CD8-positive, alpha-beta memory T cell (primary cell): Measurements from ENCODE around the gene AEBP1. TPM values are rescaled to one million over a fixed set of nuclear protein-coding genes. Genes with fewer than 3 reads are reported as not detected.

Experiments used
- CTCF ChIA-PET: fragments of 350-600 bp; sonication (Branson Sonifier 250); formaldehyde crosslinking; loops from one replicate; lab custom pipeline; 2021; ENCODE audit warnings: antibody characterized with exemption; lab: Charles Lee
- POLR2A ChIA-PET: fragments of 350-600 bp; sonication (Branson Sonifier 250); formaldehyde crosslinking; loops from one replicate; lab custom pipeline; 2021; ENCODE audit warnings: antibody characterized with exemption; lab: Charles Lee
- DNase-seq, 5 donors: peaks; one replicate each; pipeline versions ENCODE4 v3.0.0 to v3.0.0-alpha.2; 2020 to 2022; ENCODE audit warnings: mixed read lengths in 1 of 5
- H3K27ac ChIP-seq: one replicate; pipeline ENCODE4 v1.7.0; 2013; ENCODE audit warnings: low read depth, mild to moderate bottlenecking, low read length, moderate library complexity
- H3K27me3 ChIP-seq: 2 replicates; pipeline ENCODE4 v1.7.0; 2013; ENCODE audit warnings: low read length, mild to moderate bottlenecking; ENCODE audit not compliant: insufficient read depth, poor library complexity, severe bottlenecking
- H3K36me3 ChIP-seq: 2 replicates; pipeline ENCODE4 v1.7.0; 2013; ENCODE audit warnings: mild to moderate bottlenecking, low read length, moderate library complexity; ENCODE audit not compliant: insufficient read depth
- H3K4me1 ChIP-seq: 2 replicates; pipeline ENCODE4 v1.7.0; 2013; ENCODE audit warnings: mild to moderate bottlenecking, low read length, moderate library complexity; ENCODE audit not compliant: insufficient read depth
- H3K4me3 ChIP-seq: 2 replicates; pipeline ENCODE4 v1.7.0; 2013; ENCODE audit warnings: mild to moderate bottlenecking, low read length
- H3K9me3 ChIP-seq: 2 replicates; pipeline ENCODE4 v1.7.0; 2013; ENCODE audit warnings: mild to moderate bottlenecking, low read length
- H3K27ac Mint-ChIP-seq, 8 donors: one replicate each; pipeline ENCODE4 v1.8.0; 2020 to 2021; ENCODE audit warnings: mixed read lengths in 8 of 8, mild to moderate bottlenecking in 6 of 8, inconsistent platforms in 3 of 8, moderate library complexity in 3 of 8
- H3K27me3 Mint-ChIP-seq, 2 donors: one replicate each; pipeline ENCODE4 v1.8.0; 2020 to 2021; ENCODE audit warnings: mixed read lengths in 2 of 2, mild to moderate bottlenecking in 1 of 2, moderate library complexity in 1 of 2
- H3K36me3 Mint-ChIP-seq, 3 donors: one replicate each; pipeline ENCODE4 v1.8.0; 2020 to 2021; ENCODE audit warnings: mixed read lengths in 3 of 3, inconsistent platforms in 1 of 3, mild to moderate bottlenecking in 1 of 3
- H3K4me1 Mint-ChIP-seq, 3 donors: one replicate each; pipeline ENCODE4 v1.8.0; 2020 to 2021; ENCODE audit warnings: mixed read lengths in 3 of 3, inconsistent platforms in 1 of 3, mild to moderate bottlenecking in 1 of 3
- H3K4me3 Mint-ChIP-seq, 7 donors: one replicate each; pipeline ENCODE4 v1.8.0; 2020 to 2021; ENCODE audit warnings: mixed read lengths in 7 of 7, mild to moderate bottlenecking in 6 of 7, moderate library complexity in 4 of 7, inconsistent platforms in 2 of 7
- H3K9me3 Mint-ChIP-seq, 5 donors: one replicate each; pipeline ENCODE4 v1.8.0; 2020 to 2022; ENCODE audit warnings: mixed read lengths in 5 of 5, mild to moderate bottlenecking in 3 of 5, moderate library complexity in 2 of 5, inconsistent platforms in 1 of 5
- polyA plus RNA-seq: library from polyadenylated mRNA; unstranded; fragments of 300-500 nt; fragmentation: Illumina TruSeq; gene quantifications from one replicate; pipeline ENCODE4 v1.2.3, GENCODE V29; 2021
- total RNA-seq, 2 experiments: library from RNA; stranded (reverse); gene quantifications; one replicate each; pipeline ENCODE4 v1.2.3, GENCODE V29; 2021

The AEBP1 gene
- total and polyA plus RNA-seq, 3 experiments from 2014 or later: 1.6 to 8.9 (median 8.4) TPM

DNA sequence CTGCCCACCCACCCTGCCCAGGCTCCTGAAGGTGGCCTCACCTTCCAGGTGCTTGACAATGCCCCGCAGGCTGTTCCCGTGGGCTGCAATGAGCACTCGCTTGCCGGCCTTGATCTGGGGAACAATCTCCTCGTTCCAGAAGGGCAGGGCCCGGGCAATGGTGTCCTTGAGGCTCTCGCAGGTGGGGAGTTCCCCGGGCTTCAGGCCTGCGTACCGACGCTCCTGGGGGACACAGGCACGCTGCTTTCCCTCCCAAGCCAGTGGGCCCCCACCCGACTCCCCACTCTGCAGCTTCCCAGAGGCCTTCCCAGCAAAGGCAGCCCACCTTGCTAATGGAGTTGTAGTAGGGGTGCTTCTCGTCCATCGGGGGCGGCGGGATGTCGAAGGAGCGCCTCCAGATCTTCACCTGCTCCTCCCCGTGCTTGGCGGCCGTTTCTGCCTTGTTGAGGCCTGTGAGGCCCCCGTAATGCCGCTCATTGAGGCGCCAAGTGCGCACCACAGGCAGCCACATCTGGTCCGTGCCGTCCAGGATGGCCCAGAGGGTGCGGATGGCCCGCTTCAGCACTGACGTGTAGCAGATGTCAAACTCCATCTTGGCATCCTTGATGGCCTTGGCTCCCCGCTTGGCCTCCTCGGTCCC, 39.2 kb upstream of the AEBP1 start:
- H3K4me1 ChIP-seq: peaks cover 16% of the 10 kb centered on the region
- peak in 1 of 5 donors; percentile 42 for DNase-seq
- POLR2A ChIA-PET: interaction anchor here (1.8 to 2.9 kb wide), 2 partner anchors 16 to 20 kb away, joined by 7 to 10 read pairs; partner anchors contain the start of gene DBNL
- no peak overlapping the region for H3K4me3 ChIP-seq
- peaks cover 22 to 31% (median 26%) of the 10 kb centered on the region in 3 donors for H3K4me1 Mint-ChIP-seq
- no peaks in the 10 kb centered on the region for H3K9me3 ChIP-seq
- H3K4me3 Mint-ChIP-seq: peak overlapping the region in 2 of 7 donors; percentile 37 to 47
- H3K36me3 Mint-ChIP-seq: peaks cover 0 to 24% (median 0%) of the 10 kb centered on the region in 3 donors
- H3K9me3 Mint-ChIP-seq: no peaks in the 10 kb centered on the region
- peak overlapping the region in 2 of 8 donors; percentile 52 to 70 for H3K27ac Mint-ChIP-seq
- H3K27me3 ChIP-seq: no peaks in the 10 kb centered on the region
- CTCF ChIA-PET: interaction anchor here (2.4 kb wide), 1 partner anchor 16 kb away, joined by 7 read pairs; no protein-coding TSS in a partner anchor
- H3K27me3 Mint-ChIP-seq: no peaks in the 10 kb centered on the region
- H3K27ac ChIP-seq: no peak overlapping the region
- peaks cover 14% of the 10 kb centered on the region for H3K36me3 ChIP-seq

DNA sequence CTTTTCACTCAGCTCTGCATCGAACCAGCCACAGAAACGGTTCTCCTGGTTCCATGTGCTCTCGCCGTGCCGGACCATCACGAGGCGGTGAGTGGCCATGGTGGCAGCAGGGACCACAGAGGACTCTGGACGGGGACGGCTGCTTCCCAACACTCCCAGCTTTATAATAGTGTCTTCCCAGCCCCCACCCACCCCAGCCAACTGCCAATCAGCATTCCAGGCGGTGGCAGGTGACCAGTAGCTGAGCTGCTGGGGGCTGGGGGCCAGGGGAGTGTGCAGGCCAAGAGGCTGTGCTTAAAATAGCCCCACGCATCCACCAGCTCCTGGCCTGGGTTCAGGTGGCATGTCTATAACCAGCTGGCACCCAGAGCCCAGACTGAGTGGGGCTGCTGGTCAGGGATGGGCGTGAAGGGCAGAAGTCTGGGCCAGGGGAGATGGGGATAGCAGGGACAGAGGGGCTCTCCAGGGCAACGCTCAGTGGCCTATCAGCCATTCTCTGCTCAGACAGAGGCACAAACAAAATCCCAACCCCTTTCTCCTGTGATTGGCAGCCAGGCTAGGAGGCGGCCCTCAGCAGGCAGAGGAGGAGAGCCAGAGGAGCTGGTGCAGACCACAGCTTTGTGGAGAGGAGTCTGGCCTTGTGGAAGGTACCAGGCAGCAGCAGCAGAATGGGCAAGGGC, 38.6 kb upstream of the AEBP1 start, which contains the start of gene PGAM2:
PGAM2 (minus strand) TSS at position 137 of the 680 bp plus-strand sequence; CDS start at position 99, 38 bp downstream.
- DNase-seq: peak in 1 of 5 donors; percentile 47
- no peaks in the 10 kb centered on the region for H3K9me3 ChIP-seq
- ChIA-PET POLR2A (interaction anchor here (1.8 to 2.9 kb wide), 2 partner anchors 16 to 21 kb away, joined by 7 to 10 read pairs; partner anchors contain the start of gene DBNL), CTCF (interaction anchor here (2.4 kb wide), 1 partner anchor 16 kb away, joined by 7 read pairs; no protein-coding TSS in a partner anchor)
- Mint-ChIP-seq H3K4me3 (peak within 1 kb of the TSS in 2 of 7 donors; percentile 37 to 47), H3K4me1 (peaks cover 22 to 32% (median 26%) of the 10 kb centered on the region in 3 donors), H3K27me3 (no peaks in the 10 kb centered on the region), H3K27ac (peak within 1 kb of the TSS in 3 of 8 donors; percentile 52 to 94 (median 71)), H3K9me3 (no peaks in the 10 kb centered on the region), H3K36me3 (peaks cover 0 to 17% (median 0%) of the 10 kb centered on the region in 3 donors)
- peaks cover 16% of the 10 kb centered on the region for H3K4me1 ChIP-seq
- H3K36me3 ChIP-seq: peaks cover 8% of the 10 kb centered on the region
- no peak within 1 kb of the TSS for H3K4me3 ChIP-seq
- H3K27me3 ChIP-seq: no peaks in the 10 kb centered on the region
- no peak within 1 kb of the TSS for H3K27ac ChIP-seq

GRCh38 chr7:44066111-44066460, 38.1 kb upstream of the AEBP1 start:
- ChIA-PET CTCF (interaction anchor here (2.4 kb wide), 1 partner anchor 15 kb away, joined by 7 read pairs; no protein-coding TSS in a partner anchor), POLR2A (interaction anchor here (1.8 to 2.9 kb wide), 2 partner anchors 15 to 21 kb away, joined by 7 to 10 read pairs; partner anchors contain the start of gene DBNL)
- H3K27me3 Mint-ChIP-seq: no peaks in the 10 kb centered on the region
- Histone ChIP-seq H3K27ac (no peak overlapping the region), H3K9me3 (no peaks in the 10 kb centered on the region), H3K27me3 (no peaks in the 10 kb centered on the region), H3K4me3 (no peak overlapping the region), H3K36me3 (peaks cover 4% of the 10 kb centered on the region), H3K4me1 (peaks cover 16% of the 10 kb centered on the region)
- peak overlapping the region in 1 of 8 donors; percentile 52 for H3K27ac Mint-ChIP-seq
- no peak for DNase-seq
- peaks cover 22 to 32% (median 26%) of the 10 kb centered on the region in 3 donors for H3K4me1 Mint-ChIP-seq
- H3K36me3 Mint-ChIP-seq: peaks cover 0 to 12% (median 0%) of the 10 kb centered on the region in 3 donors
- H3K9me3 Mint-ChIP-seq: no peaks in the 10 kb centered on the region
- no peak overlapping the region for H3K4me3 Mint-ChIP-seq

DNA sequence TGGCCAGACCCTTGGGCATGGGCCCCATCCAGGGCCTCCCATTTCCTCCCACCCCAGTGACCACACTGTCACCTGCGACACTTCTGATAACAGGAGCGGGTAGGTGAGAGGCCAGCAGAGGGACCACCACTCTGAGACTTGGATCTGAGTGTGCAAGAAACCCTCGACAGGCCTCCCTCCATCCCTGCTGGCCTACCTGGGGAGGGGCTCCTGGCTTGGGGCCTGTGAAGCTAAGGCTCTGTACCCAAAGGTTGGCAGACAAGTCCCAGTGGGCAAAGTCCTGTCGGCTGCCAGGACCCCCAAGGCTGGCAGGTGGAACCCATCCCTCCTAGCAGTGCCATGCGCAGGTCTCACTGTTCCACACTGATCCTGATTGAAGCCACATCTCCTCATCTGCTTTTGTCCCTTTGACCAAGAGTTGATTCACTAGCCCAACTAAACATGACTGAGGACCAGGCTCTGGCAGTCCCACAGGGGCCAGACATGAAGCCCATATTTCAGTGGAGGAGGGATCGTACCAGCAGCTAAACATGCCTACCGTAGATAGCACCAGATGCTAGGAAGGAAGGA, 37.6 kb upstream of the AEBP1 start:
- H3K4me1 Mint-ChIP-seq: peaks cover 22 to 32% (median 26%) of the 10 kb centered on the region in 3 donors
- peaks cover 0 to 9% (median 0%) of the 10 kb centered on the region in 3 donors for H3K36me3 Mint-ChIP-seq
- Histone ChIP-seq H3K4me1 (peaks cover 16% of the 10 kb centered on the region), H3K27me3 (no peaks in the 10 kb centered on the region), H3K27ac (no peak overlapping the region), H3K4me3 (no peak overlapping the region), H3K36me3 (no peaks in the 10 kb centered on the region), H3K9me3 (no peaks in the 10 kb centered on the region)
- DNase-seq: peak in 1 of 5 donors; percentile 43
- H3K27ac Mint-ChIP-seq: peak overlapping the region in 2 of 8 donors; percentile 8 to 57
- ChIA-PET POLR2A (interaction anchor here (0.8 to 2.9 kb wide), 4 partner anchors 10 to 22 kb away, joined by 3 to 11 read pairs (median 8); partner anchors contain the start of gene DBNL), CTCF (interaction anchor here (2.4 kb wide), 1 partner anchor 15 kb away, joined by 7 read pairs; no protein-coding TSS in a partner anchor)
- no peak overlapping the region for H3K4me3 Mint-ChIP-seq
- no peaks in the 10 kb centered on the region for H3K9me3 Mint-ChIP-seq
- no peaks in the 10 kb centered on the region for H3K27me3 Mint-ChIP-seq

- no peak overlapping the region for H3K27ac ChIP-seq
- CTCF ChIA-PET: interaction anchor here (1.4 to 2.4 kb wide), 2 partner anchors 13 to 14 kb away, joined by 4 to 7 read pairs; no protein-coding TSS in a partner anchor
- peaks cover 26 to 36% (median 27%) of the 10 kb centered on the region in 3 donors for H3K4me1 Mint-ChIP-seq
- peaks cover 0 to 11% (median 0%) of the 10 kb centered on the region in 3 donors for H3K36me3 Mint-ChIP-seq
- H3K27me3 ChIP-seq: no peaks in the 10 kb centered on the region
- no peak overlapping the region for H3K4me3 Mint-ChIP-seq
- H3K9me3 ChIP-seq: no peaks in the 10 kb centered on the region
- no peak overlapping the region for H3K4me3 ChIP-seq
- H3K27me3 Mint-ChIP-seq: no peaks in the 10 kb centered on the region
- POLR2A ChIA-PET: interaction anchor here (0.8 to 1.8 kb wide), 2 partner anchors 9 to 23 kb away, joined by 3 to 11 read pairs; partner anchors contain the start of gene DBNL
- peak in 1 of 5 donors; percentile 17 for DNase-seq
- peaks cover 16% of the 10 kb centered on the region for H3K4me1 ChIP-seq
- peak overlapping the region in 4 of 8 donors; percentile 8 to 83 (median 37) for H3K27ac Mint-ChIP-seq
- no peaks in the 10 kb centered on the region for H3K36me3 ChIP-seq
- H3K9me3 Mint-ChIP-seq: no peaks in the 10 kb centered on the region
These were observed 36.8 kb upstream of the AEBP1 start for GRCh38 chr7:44067064-44067951.

GRCh38 chr7:44068054-44068453, 36.1 kb upstream of the AEBP1 start:
- no peaks in the 10 kb centered on the region for H3K36me3 ChIP-seq
- ChIA-PET POLR2A (interaction anchor here (1.2 to 1.8 kb wide), 2 partner anchors 18 to 23 kb away, joined by 3 to 11 read pairs; partner anchors contain the start of gene DBNL), CTCF (interaction anchor here (1.4 kb wide), 1 partner anchor 12 kb away, joined by 4 read pairs; no protein-coding TSS in a partner anchor)
- no peaks in the 10 kb centered on the region for H3K9me3 ChIP-seq
- H3K27ac Mint-ChIP-seq: peak overlapping the region in 2 of 8 donors; percentile 51 to 83
- peaks cover 26 to 43% (median 30%) of the 10 kb centered on the region in 3 donors for H3K4me1 Mint-ChIP-seq
- no peak overlapping the region for H3K27ac ChIP-seq
- H3K4me3 Mint-ChIP-seq: no peak overlapping the region
- H3K4me3 ChIP-seq: no peak overlapping the region
- H3K36me3 Mint-ChIP-seq: peaks cover 0 to 16% (median 0%) of the 10 kb centered on the region in 3 donors
- no peaks in the 10 kb centered on the region for H3K27me3 Mint-ChIP-seq
- H3K27me3 ChIP-seq: no peaks in the 10 kb centered on the region
- DNase-seq: peak in 1 of 5 donors; percentile 23
- H3K9me3 Mint-ChIP-seq: no peaks in the 10 kb centered on the region
- H3K4me1 ChIP-seq: peaks cover 16% of the 10 kb centered on the region
